ENCODE measurements around the gene HSPA8. TPM values are rescaled to one million over a fixed set of nuclear protein-coding genes. Genes with fewer than 3 reads are reported as not detected.
"Not testable (repeated sequence)": the region's sequence is repeated elsewhere in the genome, so short reads cannot be mapped to it uniquely, and the experiment has no call there.

The HSPA8 gene
- total RNA-seq, 2 donors from 2014 or later, result 672 to 817 TPM

- Histone ChIP-seq H3K4me3 (no peak overlapping the region), H3K4me1 (peaks cover 0 to 19% of the 10 kb centered on the region in 2 donors), H3K27me3 (no peaks in the 10 kb centered on the region), H3K9me3 (no peaks in the 10 kb centered on the region), H3K36me3 (peaks cover 5% of the 10 kb centered on the region), H3K27ac (no peak overlapping the region)
- DNase-seq (ENCODE audit: low spot score), result no peak
- TF ChIP-seq CTCF (IDR thresholded peaks at IDR 0.05), result no peak
Measured at GRCh38 chr11:123065621-123066020, 3.7 kb upstream of the HSPA8 start.

GRCh38 chr11:123063826-123064657 is 2.1 kb upstream of the HSPA8 start:
- no peak for TF ChIP-seq CTCF (IDR thresholded peaks at IDR 0.05)

GRCh38 chr11:123062892-123063825 is 1.2 kb upstream of the HSPA8 start:
- Histone ChIP-seq H3K4me1 (peaks cover 0 to 44% of the 10 kb centered on the region in 2 donors), H3K4me3 (peak overlapping the region; percentile 68 to 93), H3K27me3 (no peaks in the 10 kb centered on the region), H3K36me3 (peaks cover 30% of the 10 kb centered on the region), H3K27ac (peak overlapping the region; percentile 100), H3K9me3 (no peaks in the 10 kb centered on the region)
- no peak for TF ChIP-seq CTCF (IDR thresholded peaks at IDR 0.05)
- peak; percentile 73 for DNase-seq (ENCODE audit: low spot score)

More at GRCh38 chr11:123063826-123064657, 2.1 kb upstream of the HSPA8 start:
- Histone ChIP-seq H3K4me1 (peaks cover 0 to 35% of the 10 kb centered on the region in 2 donors), H3K36me3 (peaks cover 21% of the 10 kb centered on the region), H3K9me3 (no peaks in the 10 kb centered on the region), H3K4me3 (peak overlapping the region; percentile 68 to 93), H3K27me3 (no peaks in the 10 kb centered on the region), H3K27ac (peak overlapping the region; percentile 100)
- peak; percentile 38 for DNase-seq (ENCODE audit: low spot score)

GRCh38 chr11:123062158-123062891 is 389 bp upstream of the HSPA8 start:
- peak overlapping the region; percentile 68 to 93 for H3K4me3 ChIP-seq
- H3K27me3 ChIP-seq, result no peaks in the 10 kb centered on the region
- H3K4me1 ChIP-seq, result peaks cover 0 to 52% of the 10 kb centered on the region in 2 donors
- H3K9me3 ChIP-seq, result no peaks in the 10 kb centered on the region
- peaks cover 38% of the 10 kb centered on the region for H3K36me3 ChIP-seq
- TF ChIP-seq CTCF (IDR thresholded peaks at IDR 0.05), result no peak
- peak; percentile 100 for DNase-seq (ENCODE audit: low spot score)
- peak overlapping the region; percentile 100 for H3K27ac ChIP-seq

- Histone ChIP-seq H3K36me3 (peaks cover 57% of the 10 kb centered on the region), H3K4me3 (peak overlapping the region; percentile 68 to 93), H3K27me3 (no peaks in the 10 kb centered on the region), H3K27ac (peak overlapping the region; percentile 100), H3K4me1 (peaks cover 0 to 71% of the 10 kb centered on the region in 2 donors), H3K9me3 (no peaks in the 10 kb centered on the region)
- TF ChIP-seq CTCF (IDR thresholded peaks at IDR 0.05), result no peak
- DNase-seq (ENCODE audit: low spot score), result peak; percentile 48
Measured at GRCh38 chr11:123060277-123061000, 1.5 kb downstream of the HSPA8 start.

- H3K4me3 ChIP-seq, result peak overlapping the region; percentile 68 to 93
- H3K36me3 ChIP-seq, result peaks cover 63% of the 10 kb centered on the region
- peaks cover 0 to 70% of the 10 kb centered on the region in 2 donors for H3K4me1 ChIP-seq
- peak overlapping the region in 1 of 2 donors; percentile 49 for H3K27ac ChIP-seq
- peak; percentile 55 for DNase-seq (ENCODE audit: low spot score)
- H3K27me3 ChIP-seq, H3K9me3 ChIP-seq: not testable (repeated sequence)
Measured at GRCh38 chr11:123059041-123059920, 2.7 kb downstream of the HSPA8 start.
